ENCODE measurements around the gene ADNP. TPM values are rescaled to one million over a fixed set of nuclear protein-coding genes. Genes with fewer than 3 reads are reported as not detected.
A peak's percentile ranks its signal among the peaks of the same experiment; 100 is the strongest.

ADNP gene
- total and polyA plus RNA-seq, 2 of the 13 experiments (the other 11 are each of a cell fraction or from before 2014, with no cell fraction given), result 21.0 to 21.5 TPM

GRCh38 chr20:50870561-50871161, 60.6 kb downstream of the ADNP start (continued):
- no peak for TF ChIP-seq ZNF512B (CRISPR knock-in tag; IDR thresholded peaks at IDR 0.05; ENCODE audit: borderline replicate concordance)
- TF ChIP-seq ZNF205 (CRISPR knock-in tag; IDR thresholded peaks at IDR 0.05), result no peak
- TF ChIP-seq SP2 (CRISPR knock-in tag; IDR thresholded peaks at IDR 0.05), result 0 out of 2 replicates have a peak, but pooled peaks have one; percentile 33
- peak in 1 of 2 experiments; percentile 39; a peak in 1 of 4 replicates for TF ChIP-seq POLR2A (IDR thresholded peaks at IDR 0.05; ENCODE audit: insufficient read depth in 1 of 2, low read depth in 2 of 2, low read length in 2 of 2)
- TF ChIP-seq ZGPAT (CRISPR knock-in tag; IDR thresholded peaks at IDR 0.05), result no peak
- no peak for TF ChIP-seq ZNF670 (CRISPR knock-in tag; IDR thresholded peaks at IDR 0.05; ENCODE audit: borderline replicate concordance)
- no peak for TF ChIP-seq ZKSCAN1 (IDR thresholded peaks at IDR 0.05; ENCODE audit: low read length)
- peak; percentile 69 for TF ChIP-seq TEAD3 (CRISPR knock-in tag; optimal IDR thresholded peaks at IDR 0.05; ENCODE audit: borderline replicate concordance)
- TF ChIP-seq ZNF143 (CRISPR knock-in tag; IDR thresholded peaks at IDR 0.05), result no peak
- no peak for TF ChIP-seq ZNF644 (CRISPR knock-in tag; IDR thresholded peaks at IDR 0.05; ENCODE audit: low read depth)
- no peak for TF ChIP-seq BRCA1 (CRISPR knock-in tag; IDR thresholded peaks at IDR 0.05)
- TF ChIP-seq HBP1 (CRISPR knock-in tag; IDR thresholded peaks at IDR 0.05; ENCODE audit: low read depth), result no peak
- 0 out of 2 replicates have a peak, but pooled peaks have one; percentile 36 for TF ChIP-seq ZBED4 (CRISPR knock-in tag; IDR thresholded peaks at IDR 0.05; ENCODE audit: borderline replicate concordance)
- no peak for TF ChIP-seq FLYWCH1 (CRISPR knock-in tag; IDR thresholded peaks at IDR 0.05)
- TF ChIP-seq PHB2 (IDR thresholded peaks at IDR 0.05; ENCODE audit: partially characterized antibody), result no peak
- no peak for TF ChIP-seq YEATS2 (CRISPR knock-in tag; IDR thresholded peaks at IDR 0.05; ENCODE audit: borderline replicate concordance)
- no peak for TF ChIP-seq ZNF777 (CRISPR knock-in tag; IDR thresholded peaks at IDR 0.05)
- TF ChIP-seq GTF3A (CRISPR knock-in tag; conservative IDR thresholded peaks at IDR 0.05), result no peak
- TF ChIP-seq TBX2 (CRISPR knock-in tag; IDR thresholded peaks at IDR 0.05; ENCODE audit: borderline replicate concordance), result no peak
- no peak for TF ChIP-seq ETV6 (CRISPR knock-in tag; conservative IDR thresholded peaks at IDR 0.05)
- no peak for TF ChIP-seq NR2F2 (IDR thresholded peaks at IDR 0.05; ENCODE audit: borderline replicate concordance, low read depth)
- no peak for TF ChIP-seq ONECUT2 (CRISPR knock-in tag; IDR thresholded peaks at IDR 0.05)
- TF ChIP-seq STAG1 (CRISPR knock-in tag; IDR thresholded peaks at IDR 0.05), result no peak

Measured in HepG2 (cell line).